GM19043 (cell line): ENCODE results near the gene CD1E.
"Not testable (repeated sequence)": the region's sequence is repeated elsewhere in the genome, so short reads cannot be mapped to it uniquely, and the experiment has no call there.

Experiments
- ATAC-seq: cut with Tn5 transposase; IDR thresholded peaks from one replicate; pipeline ENCODE4 v1.9.1; 2021; ENCODE audit warnings: low read depth; ENCODE audit not compliant: unreplicated experiment

Gene CD1E

DNA sequence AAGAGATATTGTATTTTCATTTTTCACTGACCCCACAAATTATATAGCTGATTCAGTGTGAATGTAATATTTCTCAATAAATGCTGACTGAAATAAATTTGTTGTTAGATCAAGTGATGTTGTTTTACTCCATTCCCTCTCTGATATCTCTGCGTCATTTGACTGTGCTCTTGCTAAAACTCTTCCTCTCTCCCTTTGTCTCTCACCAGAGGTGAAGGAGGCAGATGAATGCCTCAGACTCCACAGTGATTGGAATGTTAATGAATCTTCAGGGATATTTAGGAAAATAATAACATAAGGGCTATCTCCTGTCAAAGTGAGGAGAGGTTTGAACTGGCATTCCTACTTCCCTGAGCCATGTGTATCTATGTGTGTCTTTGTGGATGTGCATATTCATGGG is 3.7 kb downstream of the CD1E start:
- no peak for ATAC-seq

DNA sequence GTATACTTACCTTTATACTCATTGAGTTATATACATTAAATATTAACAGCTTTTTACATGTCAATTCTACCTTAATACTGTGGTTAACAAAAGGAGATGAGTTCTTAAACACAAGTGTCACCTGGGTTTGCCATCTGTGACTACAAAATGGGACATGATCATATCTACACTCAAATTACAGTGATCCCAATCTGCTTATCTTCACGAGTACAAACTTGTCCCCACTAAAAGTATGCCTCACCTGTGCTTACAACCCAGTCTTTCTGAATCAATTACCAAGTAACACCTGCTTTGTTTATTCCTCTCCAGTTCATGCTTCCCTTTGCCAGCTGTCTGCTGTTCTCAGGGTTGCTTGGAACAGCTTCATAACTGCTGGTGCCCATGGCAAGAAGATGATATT is 8.8 kb downstream of the CD1E start:
- ATAC-seq = no peak

DNA sequence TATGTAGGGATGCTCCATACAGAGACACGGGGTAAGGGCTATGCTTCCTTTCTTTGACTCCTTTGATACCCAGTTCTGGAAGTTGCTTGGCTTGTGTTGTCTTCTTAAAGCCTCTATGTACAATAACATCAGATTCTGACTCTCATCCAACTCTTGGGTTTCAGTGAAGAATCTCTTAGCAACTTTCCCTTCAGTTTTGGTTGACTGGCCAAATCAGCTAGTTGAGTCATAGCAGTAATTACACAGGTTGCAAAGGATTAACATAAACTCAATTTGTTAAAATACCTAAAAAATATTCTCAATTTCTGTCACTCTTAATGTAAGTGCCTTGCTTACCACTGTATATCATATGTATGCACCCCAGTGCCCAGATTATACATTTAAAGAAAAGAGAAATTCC is 9.2 kb downstream of the CD1E start:
- ATAC-seq = no peak

DNA sequence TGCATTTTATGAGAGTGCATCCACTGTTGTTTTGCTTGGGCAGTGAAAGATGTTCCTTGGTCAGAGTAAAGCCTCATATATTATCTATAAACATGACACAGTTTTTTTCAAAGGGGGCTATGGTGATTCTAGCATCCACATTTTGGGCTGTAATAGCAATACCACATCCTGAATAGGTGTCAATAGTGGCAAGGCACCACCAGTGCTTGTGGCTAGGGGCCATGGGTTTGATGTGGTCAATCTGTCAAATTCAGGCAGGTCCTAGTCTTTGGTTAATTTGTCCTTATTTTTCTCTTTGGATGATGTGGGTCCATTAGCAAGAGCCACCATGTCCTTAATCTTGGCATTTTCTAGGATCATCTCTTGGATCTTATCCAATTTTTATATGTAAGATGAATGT is 13.1 kb downstream of the CD1E start:
- ATAC-seq = no peak

DNA sequence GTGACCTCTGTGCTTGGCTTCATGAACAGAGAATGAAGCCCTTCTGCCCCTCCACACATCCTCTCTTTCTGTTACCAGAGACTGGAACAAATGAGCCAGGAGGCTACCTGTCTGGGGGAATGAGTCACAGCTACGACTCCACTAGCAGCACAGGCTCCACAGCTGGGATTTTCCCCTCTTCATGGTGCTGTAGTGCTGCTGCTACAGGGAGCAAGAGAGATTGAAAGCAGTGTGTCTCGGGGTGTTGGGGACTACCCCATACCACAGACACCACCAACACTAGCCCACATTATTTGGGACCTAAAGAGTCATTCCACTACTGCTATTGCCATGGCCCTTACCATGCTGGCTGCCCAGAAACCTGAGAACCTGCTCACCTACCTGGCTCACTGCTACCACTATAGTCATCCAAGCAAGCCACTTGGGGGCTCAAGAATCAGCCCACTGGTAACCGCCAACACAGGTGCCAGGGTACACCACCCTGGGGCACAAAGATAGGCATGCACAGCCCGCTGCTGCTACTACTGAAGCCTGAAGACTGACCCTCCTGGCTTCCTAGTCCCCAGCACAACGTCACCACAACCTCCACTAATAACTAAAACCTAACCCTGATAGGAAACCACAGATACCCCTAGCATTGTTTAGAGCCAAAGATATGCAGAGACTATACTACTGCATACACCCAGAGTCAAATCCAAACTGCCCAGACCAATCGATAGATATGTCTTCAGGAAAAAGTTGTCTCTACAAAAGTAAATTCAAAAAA is 17.7 kb downstream of the CD1E start:
- ATAC-seq = peak; percentile 86

DNA sequence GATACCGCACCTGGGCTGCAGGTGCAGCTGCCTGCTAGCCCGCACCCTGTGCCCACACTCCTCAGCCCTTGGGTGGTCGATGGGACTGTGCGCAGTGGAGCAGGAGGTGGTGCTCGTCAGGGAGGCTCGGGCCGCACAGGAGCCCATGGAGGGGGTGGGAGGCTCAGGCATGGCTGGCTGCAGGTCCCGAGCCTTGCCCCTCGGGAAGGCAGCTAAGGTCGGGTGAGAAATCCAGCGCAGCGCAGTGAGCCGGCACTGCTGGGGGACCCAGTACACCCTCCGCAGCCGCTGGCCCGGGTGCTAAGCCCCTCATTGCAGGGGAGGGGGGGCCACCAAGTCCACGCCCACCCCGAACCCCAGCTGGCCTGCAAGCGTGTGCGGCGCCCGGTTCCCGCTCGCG is 20.4 kb downstream of the CD1E start:
- ATAC-seq = not testable (repeated sequence)

DNA sequence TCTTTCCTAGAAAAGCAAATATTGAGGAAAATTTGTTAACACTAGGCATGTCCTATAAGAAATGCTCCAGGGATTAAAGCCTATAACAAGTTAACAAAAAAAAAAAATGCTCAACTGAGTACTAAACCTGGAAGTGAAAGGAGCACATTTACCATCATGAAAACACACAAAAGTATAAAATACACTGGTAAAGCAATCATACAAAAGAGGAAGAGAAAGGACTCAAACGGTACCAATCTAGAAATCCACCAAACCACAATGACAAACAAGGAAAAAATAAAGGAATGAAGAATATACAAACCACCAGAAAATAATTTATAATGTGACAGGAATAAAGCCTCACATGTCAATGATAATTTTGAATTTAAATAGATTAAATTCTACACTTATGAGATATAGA is 21.2 kb downstream of the CD1E start:
- no peak for ATAC-seq

DNA sequence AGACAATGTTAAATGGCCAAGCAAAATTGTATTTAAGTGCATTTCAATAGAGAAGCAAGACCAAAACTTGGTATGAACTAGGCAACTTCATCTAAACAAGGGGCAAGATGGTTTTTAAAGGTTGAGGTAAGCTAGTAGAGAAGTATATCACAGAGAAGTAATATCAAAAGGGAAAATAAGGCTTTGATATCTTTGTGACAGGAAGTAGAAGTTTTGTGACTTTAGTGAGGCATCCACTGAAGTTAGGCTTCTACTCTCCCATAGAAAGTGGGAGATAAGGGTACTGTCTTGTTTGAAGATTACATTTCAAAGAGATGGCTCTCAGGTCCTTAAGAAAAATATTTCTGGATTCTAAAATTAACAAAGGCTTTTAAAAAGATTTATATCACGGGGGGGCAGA is 36.6 kb downstream of the CD1E start:
- ATAC-seq = no peak

DNA sequence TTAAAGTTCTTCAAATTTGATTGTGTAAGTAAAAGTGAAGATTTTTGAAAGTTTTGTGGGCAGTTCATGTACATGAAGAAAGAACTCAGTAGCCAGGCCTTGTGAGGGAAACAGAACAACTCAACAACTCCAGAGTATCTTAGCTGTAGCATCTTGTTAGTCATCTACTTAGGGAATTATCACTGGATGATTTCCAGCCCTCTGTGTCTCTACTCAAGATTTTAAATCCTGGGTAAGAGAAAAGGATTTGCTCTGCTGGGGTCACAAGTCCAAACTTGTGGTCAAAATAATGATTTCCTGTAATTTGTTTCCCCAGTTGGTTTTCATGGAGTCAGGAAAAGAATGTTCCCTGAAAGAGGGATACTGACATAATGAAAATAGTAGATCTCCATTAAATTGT is 37.4 kb downstream of the CD1E start:
- no peak for ATAC-seq

DNA sequence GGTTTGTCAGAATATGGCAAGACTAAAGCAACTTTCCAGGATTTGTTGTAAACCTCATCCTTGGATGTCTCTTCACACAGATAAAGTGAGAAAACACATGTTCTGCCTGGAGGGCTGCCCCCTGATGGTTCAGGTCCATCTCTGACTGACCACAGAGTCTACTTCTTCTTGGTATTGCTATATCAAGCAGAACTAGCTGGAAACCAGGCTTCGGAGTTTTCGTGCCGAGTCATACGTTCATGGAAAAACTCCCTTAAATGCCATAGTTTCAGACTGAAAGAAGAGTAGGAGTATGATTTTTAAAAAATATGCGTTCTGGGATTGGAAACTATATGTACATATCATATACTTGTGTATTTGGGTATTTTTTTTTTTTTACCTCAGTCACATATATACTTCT is 39.8 kb downstream of the CD1E start:
- ATAC-seq = no peak

DNA sequence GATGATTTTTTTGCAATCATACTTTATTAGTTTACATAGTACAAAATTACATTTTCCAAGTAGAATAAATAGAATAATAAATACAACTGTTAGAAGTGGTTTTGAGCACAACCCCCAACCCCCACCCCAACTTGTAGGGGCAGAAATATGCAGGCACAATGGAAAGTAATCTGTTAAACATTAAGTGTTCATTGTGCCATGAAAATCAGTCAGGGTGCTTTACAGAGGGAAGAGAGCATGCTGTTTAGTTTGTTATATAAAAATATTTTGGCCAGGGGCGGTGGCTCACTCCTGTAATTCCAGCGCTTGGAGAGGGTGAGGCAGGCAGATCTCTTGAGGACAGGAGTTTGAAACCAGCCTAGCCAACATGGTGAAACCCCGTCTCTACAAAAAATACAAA is 43.0 kb downstream of the CD1E start:
- no peak for ATAC-seq

DNA sequence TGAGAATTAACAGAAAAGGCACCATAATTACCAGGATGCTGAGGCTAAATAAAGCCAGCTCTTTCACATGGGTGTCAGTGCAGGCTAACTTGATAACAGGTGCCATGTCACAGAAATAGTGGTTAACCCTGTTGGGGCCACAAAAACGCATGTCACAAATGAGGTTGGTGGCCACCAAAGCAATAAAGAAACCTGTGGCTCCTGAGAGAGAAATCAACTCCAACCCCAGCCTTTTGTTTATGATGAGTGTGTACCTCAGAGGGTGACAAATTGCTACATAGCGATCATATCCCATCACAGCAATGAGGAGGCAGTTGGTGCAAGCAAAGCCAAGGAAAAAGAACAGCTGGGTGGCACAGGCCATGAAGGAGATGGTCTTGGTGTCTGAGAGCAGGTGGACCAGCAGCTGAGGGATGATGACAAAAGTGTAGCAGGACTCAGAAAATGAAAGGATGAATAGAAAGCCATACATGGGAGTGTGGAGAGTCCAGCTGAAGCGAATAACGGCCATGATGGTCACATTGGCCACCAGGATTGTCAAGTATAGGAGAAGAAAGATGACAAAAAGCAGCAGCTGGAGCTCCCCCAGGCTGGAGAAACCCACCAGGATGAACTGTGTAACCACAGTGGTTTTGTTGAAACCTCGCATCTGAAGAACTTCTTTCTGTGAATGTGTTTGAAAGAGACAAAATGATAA is 45.3 kb downstream of the CD1E start, which contains the start of gene OR10T2:
Gene OR10T2 (minus strand): TSS at position 649 of the 697 bp plus-strand sequence. CDS start 0 bp downstream, at position 649.
- no peak for ATAC-seq

DNA sequence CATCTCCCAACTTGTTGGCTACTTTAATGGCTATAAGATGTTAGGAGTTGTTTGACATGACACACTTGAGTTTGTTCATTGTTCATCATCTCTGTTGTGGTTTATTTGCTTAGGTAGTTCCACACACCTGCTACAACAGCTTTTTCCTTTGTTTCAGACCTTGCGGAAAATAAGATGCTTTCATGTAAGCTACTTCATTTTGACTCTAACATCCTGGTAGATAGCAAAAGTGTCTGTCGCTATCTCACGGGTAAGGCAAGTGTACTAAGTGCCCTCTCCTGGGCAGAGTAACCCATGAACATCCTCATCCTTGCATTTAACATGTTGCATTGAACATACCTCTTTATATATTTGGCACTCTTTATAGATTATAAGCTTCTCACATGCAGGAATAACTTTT is 47.2 kb downstream of the CD1E start:
- ATAC-seq = no peak

DNA sequence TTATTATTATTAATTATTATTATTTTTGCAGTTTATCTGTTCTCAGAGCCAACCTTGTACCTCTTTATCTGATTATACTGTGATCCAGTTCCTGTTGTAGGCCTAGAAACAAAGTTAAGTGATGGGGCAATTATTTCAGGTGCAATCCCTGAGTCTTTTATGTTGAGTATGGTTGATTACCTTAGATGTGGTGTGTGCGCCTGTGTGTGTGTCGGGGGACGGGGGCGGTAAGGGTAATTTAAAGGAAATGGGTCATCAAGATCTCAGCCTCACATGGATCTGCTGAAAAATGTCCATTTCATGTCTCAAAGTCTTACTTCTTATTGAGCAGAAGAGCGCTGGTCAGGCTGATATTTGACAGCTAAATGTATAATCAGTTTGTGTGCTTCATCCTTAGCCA is 53.4 kb downstream of the CD1E start:
- ATAC-seq = no peak
